IMR-90 (cell line): ENCODE results near the gene KIF15. TPM values are rescaled to one million over a fixed set of nuclear protein-coding genes. Genes with fewer than 3 reads are reported as not detected.
A peak's percentile ranks its signal among the peaks of the same experiment; 100 is the strongest.

Experiments used
- ATAC-seq: fragments of 200-7000 bp; cut with Tn5 transposase; 2 replicates; pipeline ENCODE4 v1.9.1; 2020; ENCODE audit warnings: low read depth, mild to moderate bottlenecking, moderate library complexity
- BruUV-seq: library from RNA; stranded (reverse); fragments of 400-500 nt; replicated peaks from 2 replicates; lab custom pipeline; 2021; lab: Mats Ljungman, UMichigan
- CTCF ChIA-PET: fragments of 300-600 bp; formaldehyde crosslinking; extraction: SDS; loops from one replicate; lab custom pipeline; 2021; ENCODE audit warnings: antibody characterized with exemption; lab: Yijun Ruan, JAX
- POLR2A ChIA-PET: fragments of 300-600 bp; sonication (Branson Sonifier 250); formaldehyde crosslinking; loops from one replicate; lab custom pipeline; 2022; ENCODE audit warnings: antibody characterized with exemption; ENCODE audit not compliant: unreplicated experiment; lab: Charles Lee
- DNase-seq: peaks from one replicate; pipeline ENCODE4 v3.0.0; 2013
- H2AFZ ChIP-seq: replicated peaks from 2 replicates; pipeline ENCODE3; 2013; ENCODE audit warnings: low read length, mild to moderate bottlenecking; ENCODE audit not compliant: poor library complexity
- H2AK5ac ChIP-seq: 2 replicates; pipeline ENCODE4 v1.6.1; 2013; ENCODE audit warnings: low read depth, low read length, inconsistent platforms
- H2AK9ac ChIP-seq: replicated peaks from 2 replicates; pipeline ENCODE3; 2013; ENCODE audit warnings: mild to moderate bottlenecking, low read depth, low read length, moderate library complexity; ENCODE audit not compliant: poor library complexity
- H2BK120ac ChIP-seq: 2 replicates; pipeline ENCODE4 v1.6.1; 2013; ENCODE audit warnings: low read depth, low read length, inconsistent platforms
- H2BK15ac ChIP-seq: 3 replicates; pipeline ENCODE4 v1.6.1; 2013; ENCODE audit warnings: low read depth, low read length, inconsistent platforms
- H2BK20ac ChIP-seq: 2 replicates; pipeline ENCODE4 v1.6.1; 2013; ENCODE audit warnings: low read depth, mild to moderate bottlenecking, inconsistent platforms, low read length, moderate library complexity
- H2BK5ac ChIP-seq: 2 replicates; pipeline ENCODE4 v1.6.1; 2013; ENCODE audit warnings: mild to moderate bottlenecking, low read depth, low read length, inconsistent platforms; ENCODE audit not compliant: poor library complexity, severe bottlenecking
- H3K14ac ChIP-seq: replicated peaks from 2 replicates; pipeline ENCODE4 v1.6.1; 2013; ENCODE audit warnings: low read depth, low read length, inconsistent platforms
- H3K18ac ChIP-seq: 2 replicates; pipeline ENCODE4 v1.6.1; 2013; ENCODE audit warnings: low read depth, low read length, control low read depth
- H3K23ac ChIP-seq: 2 replicates; pipeline ENCODE4 v1.6.1; 2013; ENCODE audit warnings: low read depth, low read length, inconsistent platforms
- H3K27ac ChIP-seq: 2 replicates; pipeline ENCODE4 v1.5.1; 2013; ENCODE audit warnings: mild to moderate bottlenecking, control low read depth, low read length; ENCODE audit not compliant: insufficient read depth
- H3K27me3 ChIP-seq: 2 replicates; pipeline ENCODE4 v1.6.1; 2013; ENCODE audit warnings: low read length; ENCODE audit not compliant: control insufficient read depth, insufficient read depth
- H3K36me3 ChIP-seq: 2 replicates; pipeline ENCODE4 v1.6.1; 2013; ENCODE audit warnings: low read length, mixed read lengths; ENCODE audit not compliant: control insufficient read depth, insufficient read depth
- H3K4ac ChIP-seq: 2 replicates; pipeline ENCODE4 v1.6.1; 2013; ENCODE audit warnings: low read depth, low read length, inconsistent platforms
- H3K4me1 ChIP-seq: 2 replicates; pipeline ENCODE4 v1.6.1; 2013; ENCODE audit warnings: low read length, mixed read lengths; ENCODE audit not compliant: control insufficient read depth, insufficient read depth
- H3K4me2 ChIP-seq: 2 replicates; pipeline ENCODE4 v1.6.1; 2013; ENCODE audit warnings: low read depth, mild to moderate bottlenecking, control low read depth, low read length, moderate library complexity
- H3K4me3 ChIP-seq: 2 replicates; pipeline ENCODE4 v1.5.1; 2013; ENCODE audit warnings: low read depth, mild to moderate bottlenecking, control low read depth, low read length, moderate library complexity; ENCODE audit not compliant: insufficient read depth
- H3K56ac ChIP-seq: 2 replicates; pipeline ENCODE4 v1.6.1; 2013; ENCODE audit warnings: low read length, inconsistent platforms; ENCODE audit not compliant: insufficient read depth; ENCODE audit errors: extremely low read depth
- H3K79me1 ChIP-seq, 2 experiments: 2 replicates each; pipeline ENCODE4 v1.6.1; 2013; ENCODE audit warnings: low read length in 2 of 2, inconsistent platforms in 1 of 2, low read depth in 1 of 2
- H3K9ac ChIP-seq: 2 replicates; pipeline ENCODE4 v1.6.1; 2013; ENCODE audit warnings: low read depth, low read length, control low read depth
- H3K9me1 ChIP-seq: 2 replicates; pipeline ENCODE4 v1.6.1; 2013; ENCODE audit warnings: low read length, inconsistent platforms; ENCODE audit not compliant: insufficient read depth
- H3K9me3 ChIP-seq: 2 replicates; pipeline ENCODE4 v1.6.1; 2013; ENCODE audit warnings: low read length; ENCODE audit not compliant: control insufficient read depth, insufficient read depth
- H4K20me1 ChIP-seq: 2 replicates; pipeline ENCODE4 v1.6.1; 2013; ENCODE audit warnings: low read length, inconsistent platforms; ENCODE audit not compliant: insufficient read depth
- H4K5ac ChIP-seq: 2 replicates; pipeline ENCODE4 v1.6.1; 2013; ENCODE audit warnings: mild to moderate bottlenecking, low read depth, low read length, control low read depth
- H4K8ac ChIP-seq, 2 experiments: 2 replicates each; pipeline ENCODE4 v1.6.1; 2013; ENCODE audit warnings: low read depth in 2 of 2, low read length in 2 of 2, control low read depth in 1 of 2, inconsistent platforms in 1 of 2
- H4K91ac ChIP-seq: 2 replicates; pipeline ENCODE4 v1.6.1; 2013; ENCODE audit warnings: low read depth, low read length, inconsistent platforms; ENCODE audit not compliant: insufficient read depth
- BHLHE40 ChIP-seq: fragments of 150-350 bp; IDR thresholded peaks from 2 replicates; pipeline ENCODE4 v1.6.1; 2016; ENCODE audit warnings: mild to moderate bottlenecking, low read depth, low read length
- CEBPB ChIP-seq: IDR thresholded peaks from 2 replicates; pipeline ENCODE4 v1.6.1; 2012; ENCODE audit warnings: low read depth, low read length, improper control_type of control experiment
- CHD1 ChIP-seq: IDR thresholded peaks from 2 replicates; pipeline ENCODE4 v1.6.1; 2012; ENCODE audit warnings: low read depth, low read length, improper control_type of control experiment
- ELK1 ChIP-seq: fragments of 150-350 bp; IDR thresholded peaks from 2 replicates; pipeline ENCODE4 v1.6.1; 2016; ENCODE audit warnings: low read depth, mild to moderate bottlenecking, low read length, moderate library complexity, borderline replicate concordance
- MAFK ChIP-seq: IDR thresholded peaks from 2 replicates; pipeline ENCODE4 v1.6.1; 2012; ENCODE audit warnings: low read depth, low read length, improper control_type of control experiment
- MAZ ChIP-seq: IDR thresholded peaks from 2 replicates; pipeline ENCODE4 v1.6.1; 2012; ENCODE audit warnings: low read depth, mild to moderate bottlenecking, low read length, improper control_type of control experiment, moderate library complexity, borderline replicate concordance
- NFE2L2 ChIP-seq: fragments of 150-350 bp; IDR thresholded peaks from 2 replicates; pipeline ENCODE4 v1.6.1; 2016; ENCODE audit warnings: low read depth, mild to moderate bottlenecking, low read length
- POLR2A ChIP-seq: IDR thresholded peaks from 2 replicates; pipeline ENCODE4 v1.6.1; 2012; ENCODE audit warnings: mild to moderate bottlenecking, low read depth, low read length
- SMC3 ChIP-seq: fragments of 150-350 bp; IDR thresholded peaks from 2 replicates; pipeline ENCODE4 v1.6.1; 2016; ENCODE audit warnings: low read depth, mild to moderate bottlenecking, antibody characterized with exemption, low read length, moderate library complexity
- WGBS, 2 experiments: methylation state at CpG; one replicate each; pipeline versions ENCODE4 v1.1.5 to v1.1.7; 2013; ENCODE audit warnings: missing lambda C conversion rate in 2 of 2; ENCODE audit not compliant: insufficient read length in 1 of 2; ENCODE audit errors: extremely low coverage in 2 of 2; 5-methylcytosine and 5-hydroxymethylcytosine counted together
- dilution Hi-C: fragments of 300-500 bp; cut with HindIII; formaldehyde crosslinking; loops from one replicate; pipeline ENCODE4 v1.14.3; 2018; ENCODE audit warnings: low sequenced_read_pairs; ENCODE audit not compliant: unreplicated experiment
- in situ Hi-C: fragments of 300-500 bp; cut with MboI; formaldehyde crosslinking; loops from 3 replicates; pipeline ENCODE4 v1.14.3; 2019; ENCODE audit warnings: low sequenced_read_pairs, inconsistent platforms, mixed read lengths
- intact Hi-C: fragments of 100-400 bp; cut with micrococcal nuclease; formaldehyde crosslinking; loops from 2 replicates; pipeline ENCODE4 v1.10.0; 2022
- polyA plus RNA-seq, 3 experiments: library from polyadenylated mRNA; depleted of rRNA; stranded (reverse); fragments of >200 nt; gene quantifications; 2 replicates each; pipeline ENCODE4 v1.2.3, GENCODE V29; 2012; ENCODE audit warnings: low replicate concordance in 1 of 3
- total RNA-seq: library from RNA; depleted of rRNA; stranded (reverse); fragments of >200 nt; gene quantifications from 2 replicates; pipeline ENCODE4 v1.2.3, GENCODE V29; 2012
- TF ChIP-seq, protein P1 (sequence below): fragments of 150-350 bp; IDR thresholded peaks from 2 replicates; pipeline ENCODE4 v1.6.1; 2017; ENCODE audit warnings: mild to moderate bottlenecking, antibody characterized with exemption, low read length, low read depth

The KIF15 gene
- total and polyA plus RNA-seq, 2 of the 4 experiments (the other 2 are of a cell fraction): 3.7 to 8.4 TPM

DNA sequence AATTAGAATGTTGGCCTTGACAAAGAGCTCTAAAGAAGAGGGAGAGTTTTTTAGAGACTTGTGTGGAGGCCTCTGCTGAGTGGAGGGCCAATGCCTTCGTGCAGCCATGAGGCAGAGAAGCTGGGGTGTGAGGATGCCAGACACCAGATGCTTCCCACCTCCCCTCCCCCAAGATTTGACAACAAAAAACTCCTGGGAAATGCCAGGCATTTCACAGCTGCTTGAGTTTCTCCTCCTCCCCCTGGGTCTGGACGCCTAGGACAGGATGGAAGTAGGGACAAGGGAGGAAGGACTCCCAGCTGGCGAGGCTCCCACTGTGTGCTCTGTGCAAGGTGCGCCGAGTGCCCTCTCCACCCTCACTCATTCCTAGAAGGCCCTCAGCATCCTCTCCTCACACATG, 132.9 kb downstream of the KIF15 start:
- peak; percentile 24 for DNase-seq
- intact Hi-C loops: no loop called here
- peak overlapping the region; percentile 82 for H2AFZ ChIP-seq

More for the DNA sequence above, 132.9 kb downstream of the KIF15 start:
- Histone ChIP-seq H3K56ac (no peak overlapping the region), H3K36me3 (no peaks in the 10 kb centered on the region), H2BK120ac (peak overlapping the region; percentile 54; the same call in 1 of the 2 replicates), H2AK5ac (peak overlapping the region; percentile 85), H3K4me2 (no peak overlapping the region), H3K4ac (peak overlapping the region; percentile 4; the same call in 1 of the 2 replicates), H4K20me1 (no peaks in the 10 kb centered on the region), H2BK15ac (peak overlapping the region; percentile 77; the same call in 1 of the 3 replicates), H3K79me1 (peaks cover 0 to 4% of the 10 kb centered on the region in 2 experiments; a peak in 1 of 4 replicates), H3K4me3 (no peak overlapping the region), H2BK20ac (no peak overlapping the region), H3K14ac (peak overlapping the region; percentile 69; the same call in 1 of the 2 replicates), H3K27ac (no peak overlapping the region), H3K23ac (peak overlapping the region; percentile 71; the same call in 1 of the 2 replicates), H3K4me1 (peaks cover 10% of the 10 kb centered on the region), H2BK5ac (peak overlapping the region; percentile 42), H3K9me1 (peaks cover 10% of the 10 kb centered on the region; the same call in 1 of the 2 replicates), H3K9ac (no peak overlapping the region), H4K91ac (peak overlapping the region; percentile 24; the same call in 1 of the 2 replicates), H4K5ac (no peak overlapping the region), H2AK9ac (peak overlapping the region; percentile 88), H4K8ac (peak overlapping the region in 1 of 2 experiments; percentile 9; a peak in 1 of 4 replicates), H3K18ac (no peak overlapping the region), H3K27me3 (peaks cover 6% of the 10 kb centered on the region; the same call in 1 of the 2 replicates), H3K9me3 (no peaks in the 10 kb centered on the region)
- dilution Hi-C loops: no loop called here
- no TSS peak for BruUV-seq
- ATAC-seq: peak; percentile 40
- in situ Hi-C loops: loop anchor here (25.0 kb wide), 1 partner anchor 557 kb away; the partner anchor contains the start of gene TCAIM
- TF ChIP-seq MAZ (no peak), BHLHE40 (no peak), ELK1 (no peak), CHD1 (no peak), MAFK (no peak), NFE2L2 (no peak), POLR2A (no peak), SMC3 (no peak), CEBPB (no peak)
- TF ChIP-seq, protein P1, sequence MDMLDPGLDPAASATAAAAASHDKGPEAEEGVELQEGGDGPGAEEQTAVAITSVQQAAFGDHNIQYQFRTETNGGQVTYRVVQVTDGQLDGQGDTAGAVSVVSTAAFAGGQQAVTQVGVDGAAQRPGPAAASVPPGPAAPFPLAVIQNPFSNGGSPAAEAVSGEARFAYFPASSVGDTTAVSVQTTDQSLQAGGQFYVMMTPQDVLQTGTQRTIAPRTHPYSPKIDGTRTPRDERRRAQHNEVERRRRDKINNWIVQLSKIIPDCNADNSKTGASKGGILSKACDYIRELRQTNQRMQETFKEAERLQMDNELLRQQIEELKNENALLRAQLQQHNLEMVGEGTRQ: no peak
- no CpG with 5 or more reads among the region's 5 CpGs for WGBS, 2 experiments
- ChIA-PET POLR2A (no interaction called here), CTCF (no interaction called here)
